B cell (primary cell): ENCODE results near the gene USH1C. TPM values are rescaled to one million over a fixed set of nuclear protein-coding genes. Genes with fewer than 3 reads are reported as not detected.

ENCODE experiments used
- ATAC-seq: fragments of 200-7000 bp; cut with Tn5 transposase; one replicate; pipeline ENCODE4 v1.10.0; 2021; ENCODE audit warnings: low read depth, mild to moderate bottlenecking, moderate number of reproducible peaks, moderate library complexity
- CTCF ChIA-PET: fragments of 350-600 bp; sonication (Branson Sonifier 250); formaldehyde crosslinking; loops from one replicate; lab custom pipeline; 2021; ENCODE audit warnings: antibody characterized with exemption, inconsistent platforms; lab: Charles Lee
- POLR2A ChIA-PET: fragments of 350-600 bp; sonication (Branson Sonifier 250); formaldehyde crosslinking; loops from one replicate; lab custom pipeline; 2021; ENCODE audit warnings: antibody characterized with exemption; lab: Charles Lee
- DNase-seq: peaks from one replicate; pipeline ENCODE4 v3.0.0; 2013
- H2AFZ ChIP-seq: 2 replicates; pipeline ENCODE4 v1.6.1; 2012; ENCODE audit warnings: mild to moderate bottlenecking, low read depth, low read length; ENCODE audit not compliant: insufficient read depth, poor library complexity, severe bottlenecking
- H3K27ac ChIP-seq, 2 donors: 1 replicate in 1 of 2; 2 replicates in 1 of 2; pipeline ENCODE4 v1.5.1; 2012 to 2013; ENCODE audit warnings: low read length in 2 of 2, mild to moderate bottlenecking in 2 of 2, moderate library complexity in 1 of 2
- H3K27me3 ChIP-seq, 4 experiments: fragments of 200-600 bp in 1 of 4; sonication (generic) in 1 of 4; replicated peaks in 1 of 4; 1 replicate in 2 of 4; 2 replicates in 2 of 4; pipeline versions ENCODE4 v1.6.1 to v1.7.0; 2013 to 2016; ENCODE audit warnings: low read length in 3 of 4, mild to moderate bottlenecking in 2 of 4, mixed read lengths in 1 of 4, moderate library complexity in 1 of 4; ENCODE audit not compliant: insufficient read depth in 4 of 4, control insufficient read depth in 3 of 4; ENCODE audit errors: control extremely low read depth in 1 of 4
- H3K36me3 ChIP-seq, 2 experiments: replicated peaks in 1 of 2; 1 replicate in 1 of 2; 2 replicates in 1 of 2; pipeline versions ENCODE4 v1.6.1 to v1.7.1; 2013; ENCODE audit warnings: low read length in 1 of 2; ENCODE audit not compliant: insufficient read depth in 2 of 2, control insufficient read depth in 1 of 2; ENCODE audit errors: control extremely low read depth in 1 of 2, extremely low read depth in 1 of 2
- H3K4me1 ChIP-seq, 2 donors: fragments of 200-600 bp in 1 of 2; sonication (generic) in 1 of 2; 1 replicate in 1 of 2; 2 replicates in 1 of 2; pipeline versions ENCODE4 v1.5.1 to v1.6.1; 2013 to 2017; ENCODE audit warnings: low read length in 2 of 2; ENCODE audit not compliant: control insufficient read depth in 2 of 2, insufficient read depth in 2 of 2
- H3K4me2 ChIP-seq: replicated peaks from 2 replicates; pipeline ENCODE3; 2012; ENCODE audit warnings: mild to moderate bottlenecking, low read depth, low read length; ENCODE audit not compliant: poor library complexity, severe bottlenecking
- H3K4me3 ChIP-seq, 5 experiments: fragments of 200-600 bp in 1 of 5; sonication (generic) in 1 of 5; 1 replicate in 3 of 5; 2 replicates in 2 of 5; pipeline versions ENCODE4 v1.5.1 to v1.7.0; 2011 to 2016; ENCODE audit warnings: low read length in 4 of 5, mild to moderate bottlenecking in 4 of 5, low read depth in 2 of 5, control low read depth in 1 of 5, moderate library complexity in 1 of 5; ENCODE audit not compliant: insufficient read depth in 1 of 5; ENCODE audit errors: control extremely low read depth in 1 of 5, extremely low read depth in 1 of 5
- H3K79me2 ChIP-seq: fragments of 200-600 bp; sonication (generic); one replicate; pipeline ENCODE4 v1.6.0; 2016; ENCODE audit warnings: low read length; ENCODE audit not compliant: control insufficient read depth, insufficient read depth
- H3K9ac ChIP-seq: fragments of 200-600 bp; sonication (generic); 2 replicates; pipeline ENCODE4 v1.6.1; 2017; ENCODE audit warnings: mild to moderate bottlenecking, low read length, moderate library complexity
- H3K9me3 ChIP-seq, 3 donors: one replicate each; pipeline versions ENCODE4 v1.6.1 to v1.7.1; 2013; ENCODE audit warnings: low read length in 2 of 3; ENCODE audit not compliant: control insufficient read depth in 2 of 3, insufficient read depth in 1 of 3; ENCODE audit errors: control extremely low read depth in 1 of 3
- H4K20me1 ChIP-seq: 2 replicates; pipeline ENCODE4 v1.6.0; 2012; ENCODE audit warnings: mild to moderate bottlenecking, low read length; ENCODE audit not compliant: insufficient read depth, control insufficient read depth, poor library complexity, severe bottlenecking
- H3K27ac Mint-ChIP-seq: one replicate; pipeline ENCODE4 v1.8.0; 2021; ENCODE audit warnings: mixed read lengths
- H3K27me3 Mint-ChIP-seq: one replicate; pipeline ENCODE4 v1.8.0; 2021; ENCODE audit warnings: mixed read lengths
- H3K4me1 Mint-ChIP-seq: one replicate; pipeline ENCODE4 v1.8.0; 2021; ENCODE audit warnings: mixed read lengths
- H3K4me3 Mint-ChIP-seq: one replicate; pipeline ENCODE4 v1.8.0; 2021; ENCODE audit warnings: mixed read lengths
- H3K9me3 Mint-ChIP-seq: one replicate; pipeline ENCODE4 v1.8.0; 2022; ENCODE audit warnings: mixed read lengths; ENCODE audit not compliant: insufficient read depth
- EZH2 ChIP-seq: IDR thresholded peaks from 2 replicates; pipeline ENCODE4 v1.6.1; 2012; ENCODE audit warnings: borderline replicate concordance, low read depth, mild to moderate bottlenecking, moderate library complexity, low read length; ENCODE audit not compliant: insufficient read depth, poor library complexity, severe bottlenecking
- WGBS: methylation state at CpG from one replicate; pipeline ENCODE4 v1.1.5; 2013; ENCODE audit warnings: missing lambda C conversion rate; ENCODE audit not compliant: insufficient coverage; 5-methylcytosine and 5-hydroxymethylcytosine counted together
- intact Hi-C: fragments of 100-400 bp; cut with micrococcal nuclease; formaldehyde crosslinking; loops from one replicate; pipeline ENCODE4 v1.10.0; 2022
- polyA plus RNA-seq: library from polyadenylated mRNA; depleted of rRNA; stranded (reverse); fragments of >200 nt; gene quantifications from 2 replicates; pipeline ENCODE4 v1.2.3, GENCODE V29; 2012
- total RNA-seq, 2 donors: library from RNA; stranded (reverse); fragments of 120-200 nt in 1 of 2; gene quantifications; 1 replicate in 1 of 2; 2 replicates in 1 of 2; pipeline versions ENCODE4 v1.2.3 to v1.2.4, GENCODE V29; 2013 to 2022
- TF ChIP-seq, protein P1 (sequence below): fragments of 200-600 bp; IDR thresholded peaks from one replicate; pipeline ENCODE4 v1.8.0; 2022; ENCODE audit warnings: antibody characterized with exemption, mild to moderate bottlenecking

USH1C gene
- total and polyA plus RNA-seq, 2 donors (not counting 1 experiment from before 2014, with no cell fraction given) = not detected

GRCh38 chr11:17561526-17561925, 17.3 kb upstream of the USH1C start:
- ChIA-PET CTCF (no interaction called here), POLR2A (no interaction called here)
- Histone ChIP-seq H3K4me1 (no peaks in the 10 kb centered on the region), H3K79me2 (no peaks in the 10 kb centered on the region), H4K20me1 (no peaks in the 10 kb centered on the region), H3K9me3 (no peaks in the 10 kb centered on the region), H3K4me3 (no peak overlapping the region), H3K36me3 (no peaks in the 10 kb centered on the region), H3K9ac (no peak overlapping the region), H3K4me2 (no peak overlapping the region), H2AFZ (no peak overlapping the region), H3K27ac (no peak overlapping the region), H3K27me3 (no peaks in the 10 kb centered on the region)
- WGBS = 87% methylated on average over 9 of the region's 9 CpGs
- Mint-ChIP-seq H3K27ac (no peak overlapping the region), H3K9me3 (no peaks in the 10 kb centered on the region), H3K4me1 (no peaks in the 10 kb centered on the region), H3K27me3 (peaks cover 15% of the 10 kb centered on the region), H3K4me3 (no peak overlapping the region)
- intact Hi-C loops = loop anchor here (10.0 kb wide), 1 partner anchor 63 kb away; no protein-coding TSS in a partner anchor
- no peak for DNase-seq
- no peak for TF ChIP-seq EZH2
- TF ChIP-seq, protein P1, sequence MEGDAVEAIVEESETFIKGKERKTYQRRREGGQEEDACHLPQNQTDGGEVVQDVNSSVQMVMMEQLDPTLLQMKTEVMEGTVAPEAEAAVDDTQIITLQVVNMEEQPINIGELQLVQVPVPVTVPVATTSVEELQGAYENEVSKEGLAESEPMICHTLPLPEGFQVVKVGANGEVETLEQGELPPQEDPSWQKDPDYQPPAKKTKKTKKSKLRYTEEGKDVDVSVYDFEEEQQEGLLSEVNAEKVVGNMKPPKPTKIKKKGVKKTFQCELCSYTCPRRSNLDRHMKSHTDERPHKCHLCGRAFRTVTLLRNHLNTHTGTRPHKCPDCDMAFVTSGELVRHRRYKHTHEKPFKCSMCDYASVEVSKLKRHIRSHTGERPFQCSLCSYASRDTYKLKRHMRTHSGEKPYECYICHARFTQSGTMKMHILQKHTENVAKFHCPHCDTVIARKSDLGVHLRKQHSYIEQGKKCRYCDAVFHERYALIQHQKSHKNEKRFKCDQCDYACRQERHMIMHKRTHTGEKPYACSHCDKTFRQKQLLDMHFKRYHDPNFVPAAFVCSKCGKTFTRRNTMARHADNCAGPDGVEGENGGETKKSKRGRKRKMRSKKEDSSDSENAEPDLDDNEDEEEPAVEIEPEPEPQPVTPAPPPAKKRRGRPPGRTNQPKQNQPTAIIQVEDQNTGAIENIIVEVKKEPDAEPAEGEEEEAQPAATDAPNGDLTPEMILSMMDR = no peak
- ATAC-seq = no peak

DNA sequence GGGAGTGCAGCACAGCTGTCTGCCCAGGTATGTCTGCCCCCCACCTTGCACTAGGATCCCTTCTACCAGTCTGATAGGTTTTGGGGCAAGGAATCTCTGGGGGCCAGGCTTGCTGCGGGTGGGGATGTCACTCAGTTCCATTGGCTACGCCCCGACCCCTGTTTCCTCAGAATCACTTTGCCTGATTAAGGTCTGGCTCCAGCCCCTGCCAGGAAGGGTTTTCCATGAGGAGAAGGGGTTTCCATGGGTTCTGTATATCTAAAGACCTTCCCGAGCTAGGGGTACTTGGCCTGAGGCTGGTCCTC, 16.8 kb upstream of the USH1C start:
- no peaks in the 10 kb centered on the region for H4K20me1 ChIP-seq
- no peak overlapping the region for H3K9ac ChIP-seq
- no peaks in the 10 kb centered on the region for H3K79me2 ChIP-seq
- intact Hi-C loops = loop anchor here (10.0 kb wide), 1 partner anchor 64 kb away; no protein-coding TSS in a partner anchor
- no peaks in the 10 kb centered on the region for H3K36me3 ChIP-seq
- no peak overlapping the region for H2AFZ ChIP-seq
- Mint-ChIP-seq H3K4me3 (no peak overlapping the region), H3K9me3 (no peaks in the 10 kb centered on the region), H3K27ac (no peak overlapping the region), H3K27me3 (peaks cover 19% of the 10 kb centered on the region), H3K4me1 (no peaks in the 10 kb centered on the region)
- no peak overlapping the region for H3K4me3 ChIP-seq
- ATAC-seq (no peak), DNase-seq (no peak)
- no peaks in the 10 kb centered on the region for H3K4me1 ChIP-seq
- 95% methylated on average over 4 of the region's 4 CpGs for WGBS
- POLR2A ChIA-PET = no interaction called here
- H3K27me3 ChIP-seq = no peaks in the 10 kb centered on the region
- TF ChIP-seq EZH2 = no peak
- TF ChIP-seq, protein P1 = no peak
- H3K4me2 ChIP-seq = no peak overlapping the region
- CTCF ChIA-PET = no interaction called here
- H3K27ac ChIP-seq = no peak overlapping the region
- no peaks in the 10 kb centered on the region for H3K9me3 ChIP-seq
